ENCODE results near the gene ECSIT.
"Not testable (repeated sequence)": the region's sequence is repeated elsewhere in the genome, so short reads cannot be mapped to it uniquely, and the experiment has no call there.

The ECSIT gene

DNA sequence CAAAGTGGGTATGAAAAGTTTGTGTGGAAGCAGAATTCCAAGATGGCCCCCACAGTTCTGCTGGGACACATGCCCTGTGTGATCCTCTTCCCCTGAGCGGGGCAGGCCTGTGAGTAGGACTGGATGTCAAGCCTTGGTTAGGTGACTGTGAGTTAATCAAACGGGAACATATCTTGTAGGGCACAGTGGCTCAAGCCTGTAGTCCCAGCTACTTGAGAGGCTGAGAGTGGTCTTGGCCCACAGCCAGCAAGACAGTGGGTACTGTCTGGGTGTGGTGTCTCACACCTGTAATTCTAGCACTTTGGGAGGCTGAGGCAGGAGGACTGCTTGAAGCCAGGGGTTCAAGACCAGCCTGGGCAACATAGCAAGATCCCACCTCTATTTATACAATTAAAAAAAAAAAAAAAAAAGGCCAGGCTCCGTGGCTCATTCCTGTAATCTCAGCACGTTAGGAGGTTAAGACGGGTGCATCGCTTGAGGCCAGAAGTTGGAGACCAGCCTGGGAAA, 29.7 kb downstream of the ECSIT start:
- no peak for DNase-seq

DNA sequence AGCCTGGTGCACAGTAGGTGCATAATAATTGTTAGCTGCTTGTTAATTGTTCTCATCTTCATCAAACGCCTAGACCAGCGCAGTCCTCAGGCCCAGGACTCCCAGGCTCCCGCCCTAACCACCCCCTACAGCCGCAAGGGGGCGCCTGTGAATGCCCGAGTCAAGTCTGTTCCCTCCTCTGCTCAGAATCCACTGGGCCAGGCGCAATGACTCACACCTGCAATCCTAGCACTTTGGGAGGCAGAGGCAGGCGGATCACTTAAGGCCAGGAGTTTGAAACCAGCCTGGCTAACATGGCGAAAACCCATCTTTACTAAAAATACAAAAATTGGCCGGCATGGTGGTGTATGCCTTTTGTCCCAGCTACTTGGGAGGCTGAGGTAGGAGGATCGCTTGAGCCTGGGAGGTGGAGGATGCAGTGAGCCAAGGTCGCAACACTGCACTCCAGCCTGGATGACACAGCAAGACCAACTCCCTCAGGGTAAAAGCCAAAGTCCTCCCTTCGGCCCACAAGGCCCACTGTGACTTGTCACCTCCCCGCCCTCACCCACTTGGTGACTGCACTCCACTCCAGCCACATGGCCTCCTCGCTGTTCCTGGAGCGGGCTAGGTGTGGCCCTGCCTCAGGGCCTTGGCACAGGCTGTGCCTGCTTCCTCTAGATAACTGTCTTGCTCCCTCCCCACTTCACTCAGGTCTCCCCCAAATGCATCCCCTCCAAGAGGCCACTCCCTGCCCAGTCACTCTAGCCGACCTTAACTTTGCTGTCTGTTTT, 32.4 kb downstream of the ECSIT start:
- peak; percentile 73 for DNase-seq

GRCh38 chr19:11495885-11496284, 33.0 kb downstream of the ECSIT start:
- no peak for DNase-seq

GRCh38 chr19:11495481-11495880, 33.5 kb downstream of the ECSIT start:
- DNase-seq: no peak

GRCh38 chr19:11494634-11495285, 34.2 kb downstream of the ECSIT start:
- DNase-seq: no peak

DNA sequence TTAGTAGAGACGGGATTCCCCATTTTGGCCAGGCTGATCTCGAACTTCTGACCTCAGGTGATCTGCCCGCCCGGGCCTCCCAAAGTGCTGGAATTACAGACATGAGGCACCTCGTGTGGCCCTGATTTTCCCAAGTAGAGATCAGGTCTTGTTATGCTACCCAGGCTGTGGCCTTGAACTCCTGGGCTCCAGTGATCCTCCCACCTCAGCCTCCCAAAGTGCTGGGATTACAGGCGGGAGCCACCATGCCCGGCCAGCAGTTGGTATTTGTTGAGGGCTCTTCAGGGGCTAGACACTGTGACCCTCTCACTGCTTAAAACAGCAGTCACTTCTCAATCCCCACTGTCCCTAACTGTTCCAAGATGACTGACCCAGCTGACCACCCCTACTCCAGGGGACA, 39.6 kb downstream of the ECSIT start:
- no peak for DNase-seq

DNA sequence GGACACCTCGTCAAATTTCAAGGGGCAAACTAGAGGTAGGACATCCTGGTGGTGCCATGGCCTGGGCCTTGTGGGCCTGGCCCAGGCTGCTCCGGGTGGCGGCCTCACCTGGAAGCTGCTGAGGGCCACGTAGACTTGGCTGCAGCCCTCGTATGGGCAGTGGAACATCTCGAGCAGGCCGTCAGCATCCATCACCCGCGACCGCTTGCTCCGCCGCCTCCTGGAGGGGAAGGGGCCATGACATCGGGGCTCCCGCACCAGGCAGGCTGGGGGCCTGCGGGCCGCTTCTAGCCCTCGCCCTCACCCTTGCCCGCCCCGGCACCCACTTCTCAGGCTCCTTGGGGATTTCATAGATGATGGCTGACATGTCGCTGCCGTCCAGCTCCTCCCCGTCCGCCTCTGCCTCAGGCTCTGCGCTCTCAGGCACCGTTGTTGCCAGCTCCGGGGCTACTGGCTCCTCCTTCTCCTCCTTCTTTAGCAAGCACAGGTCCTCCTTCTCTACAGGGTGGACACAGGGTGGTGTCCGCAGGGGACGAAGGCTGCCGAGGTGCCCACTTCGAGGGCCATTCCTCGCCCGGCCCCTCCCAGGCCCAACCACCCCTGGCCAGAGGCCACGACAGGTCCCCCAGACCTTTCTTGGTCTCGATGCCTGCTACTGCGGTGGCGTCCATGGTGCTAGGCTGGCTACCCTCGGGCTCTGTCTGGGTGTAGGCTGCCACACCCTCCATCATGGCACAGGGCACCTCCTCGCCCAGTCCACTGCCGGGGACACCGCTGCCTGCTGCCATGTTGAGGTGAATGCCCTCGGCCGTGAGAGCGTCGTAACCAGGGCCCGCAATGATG, 42.1 kb downstream of the ECSIT start:
- DNase-seq: no peak

- no peak for DNase-seq
These were observed 43.6 kb downstream of the ECSIT start for GRCh38 chr19:11485245-11485837.

GRCh38 chr19:11483366-11484111, 45.4 kb downstream of the ECSIT start:
- no peak for DNase-seq

GRCh38 chr19:11482384-11483050, 46.4 kb downstream of the ECSIT start:
- peak; percentile 92 for DNase-seq

- peak; percentile 86 for DNase-seq
These were observed 47.2 kb downstream of the ECSIT start for GRCh38 chr19:11481534-11482383.

- DNase-seq: no peak
These were observed 48.0 kb downstream of the ECSIT start, which contains the start of gene ELAVL3 for GRCh38 chr19:11480715-11481533. ELAVL3 (minus strand) TSS chr19:11481046; CDS start chr19:11480608, 438 bp downstream.

DNA sequence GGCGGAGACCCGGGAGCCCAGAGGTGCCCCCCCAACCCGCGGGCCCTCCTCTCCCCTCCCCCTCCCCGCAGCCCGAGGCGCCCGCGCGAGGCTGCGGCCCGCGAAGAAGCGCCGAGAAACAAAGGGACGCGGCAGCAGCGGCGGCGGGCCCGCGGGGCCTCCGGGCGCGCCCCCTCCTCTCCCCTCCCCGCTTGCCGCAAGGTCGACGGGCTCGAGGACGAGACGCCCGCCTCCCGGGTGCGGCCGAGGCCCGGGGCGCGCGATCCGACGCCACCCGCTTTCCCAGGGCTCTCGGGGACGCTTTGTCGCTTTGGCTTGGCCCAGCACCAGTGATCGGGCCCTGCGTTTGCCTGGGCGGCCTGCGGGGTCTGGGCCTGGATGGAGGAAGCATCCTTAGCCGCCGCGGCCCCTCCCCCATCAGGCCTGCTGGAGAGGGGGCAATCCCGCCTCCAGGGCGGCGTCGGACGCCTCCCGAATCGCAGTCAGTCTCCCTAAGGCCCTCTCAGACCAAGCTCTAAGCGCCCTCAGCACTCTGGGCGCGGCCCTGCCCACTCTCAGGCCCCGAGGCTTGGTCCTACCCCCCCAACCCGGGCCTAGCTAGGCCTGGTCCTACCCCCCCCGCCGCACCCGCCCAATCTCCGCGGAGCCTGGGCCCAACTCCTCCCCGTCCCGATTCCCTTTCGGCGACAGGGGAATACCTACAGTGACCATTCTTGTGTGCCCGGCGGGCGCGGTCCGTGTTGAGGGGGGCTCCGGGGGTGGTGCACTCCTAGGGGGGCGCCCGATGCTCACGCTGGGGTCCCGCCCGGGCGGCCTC, 48.8 kb downstream of the ECSIT start:
- DNase-seq: no peak

- DNase-seq: peak; percentile 35
These were observed 49.6 kb downstream of the ECSIT start for GRCh38 chr19:11479090-11479897.

GRCh38 chr19:11478167-11479089, 50.5 kb downstream of the ECSIT start:
- DNase-seq: no peak

- no peak for DNase-seq
These were observed 53.1 kb downstream of the ECSIT start for GRCh38 chr19:11475861-11476260.

- DNase-seq: not testable (repeated sequence)
These were observed 53.6 kb downstream of the ECSIT start for GRCh38 chr19:11475343-11475742.
